GM12865 (cell line): ENCODE data around the gene SH3TC1.

Source experiments
- DNase-seq: peaks from one replicate; pipeline ENCODE4 v3.0.0; 2010; ENCODE audit warnings: low read depth
- H3K4me3 ChIP-seq: 2 replicates; pipeline ENCODE4 v1.5.1; 2011; ENCODE audit warnings: mild to moderate bottlenecking, low read depth, low read length, control low read depth
- CTCF ChIP-seq: IDR thresholded peaks from 2 replicates; pipeline ENCODE4 v1.5.1; 2011; ENCODE audit warnings: low read length, control low read depth, low read depth, inconsistent platforms; ENCODE audit not compliant: insufficient read depth; ENCODE audit errors: missing control alignments

The SH3TC1 gene

DNA sequence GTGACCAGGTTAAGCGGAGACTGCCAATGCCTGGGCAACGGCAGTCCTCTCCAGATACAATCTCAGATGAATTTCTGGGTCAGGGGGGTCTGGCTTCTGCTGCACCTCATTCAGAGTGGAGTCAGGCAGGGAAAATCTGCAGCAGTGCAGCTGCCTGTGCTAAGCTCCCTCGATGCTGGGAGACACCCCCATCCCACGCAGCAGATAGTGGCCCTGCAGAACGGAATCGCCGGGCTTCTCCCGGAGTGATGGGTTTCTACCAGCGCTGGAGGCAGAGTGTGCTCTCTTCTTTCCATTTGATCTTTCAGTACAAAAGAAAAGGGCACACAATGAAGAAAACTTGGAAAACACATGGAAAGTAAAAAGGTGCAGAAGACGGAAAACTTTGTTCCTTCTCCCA is 45.6 kb upstream of the SH3TC1 start:
- TF ChIP-seq CTCF = no peak
- no peak for DNase-seq

DNA sequence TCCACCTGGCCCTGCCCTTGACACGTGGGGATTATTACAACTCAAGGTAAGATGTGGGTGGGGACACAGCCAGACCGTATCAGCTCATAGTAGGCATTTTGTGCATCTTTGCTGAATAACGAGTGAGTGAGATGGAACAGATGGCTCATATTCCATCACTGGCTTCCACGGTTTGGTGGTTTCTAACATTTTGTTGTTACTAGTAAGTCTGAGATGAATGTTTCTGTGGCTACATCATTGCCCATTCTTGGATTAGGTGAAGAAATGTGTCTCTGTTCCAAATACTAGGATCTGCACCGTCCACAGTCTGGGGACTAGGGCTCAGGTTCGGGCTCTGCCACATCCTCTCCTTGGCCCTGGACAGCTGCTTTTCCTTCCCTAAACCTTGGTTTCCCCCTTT is 44.0 kb upstream of the SH3TC1 start:
- TF ChIP-seq CTCF = no peak
- H3K4me3 ChIP-seq = no peak overlapping the region
- DNase-seq = no peak

More for the DNA sequence above, 45.6 kb upstream of the SH3TC1 start:
- H3K4me3 ChIP-seq = no peak overlapping the region

DNA sequence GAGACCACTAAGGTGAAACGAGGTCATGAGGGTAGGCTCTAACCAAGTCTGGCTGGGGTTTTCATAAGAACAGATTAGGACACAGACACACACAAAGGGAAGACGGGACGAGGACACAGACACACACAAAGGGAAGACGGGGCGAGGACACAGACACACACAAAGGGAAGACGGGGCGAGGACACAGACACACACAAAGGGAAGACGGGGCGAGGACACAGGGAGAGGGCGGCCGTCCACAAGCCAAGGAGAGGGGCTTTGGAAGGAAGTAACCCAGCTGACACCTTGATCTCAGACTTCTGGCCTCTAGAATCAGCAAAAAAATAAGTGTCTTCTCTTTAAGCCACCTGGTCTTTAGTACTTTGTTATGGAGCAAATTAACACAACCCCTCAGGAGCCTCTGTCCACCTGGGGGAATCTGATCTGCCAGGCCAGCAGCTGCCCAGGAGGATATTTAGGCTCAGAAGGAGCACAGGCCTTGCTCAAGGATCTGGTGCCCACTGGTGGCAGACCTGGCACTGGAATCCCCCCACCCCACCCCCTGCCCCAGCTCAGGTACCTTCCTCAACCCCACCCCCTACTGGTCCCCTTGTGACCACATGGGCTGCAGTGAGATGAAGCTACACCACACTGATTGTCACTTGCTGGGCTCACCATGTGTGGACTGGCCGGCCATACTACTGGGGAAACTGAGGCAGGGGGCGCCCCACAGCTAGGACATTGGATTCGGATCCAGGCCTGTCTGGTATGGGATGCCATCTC is 43.2 kb upstream of the SH3TC1 start:
- no peak overlapping the region for H3K4me3 ChIP-seq
- no peak for TF ChIP-seq CTCF
- no peak for DNase-seq

DNA sequence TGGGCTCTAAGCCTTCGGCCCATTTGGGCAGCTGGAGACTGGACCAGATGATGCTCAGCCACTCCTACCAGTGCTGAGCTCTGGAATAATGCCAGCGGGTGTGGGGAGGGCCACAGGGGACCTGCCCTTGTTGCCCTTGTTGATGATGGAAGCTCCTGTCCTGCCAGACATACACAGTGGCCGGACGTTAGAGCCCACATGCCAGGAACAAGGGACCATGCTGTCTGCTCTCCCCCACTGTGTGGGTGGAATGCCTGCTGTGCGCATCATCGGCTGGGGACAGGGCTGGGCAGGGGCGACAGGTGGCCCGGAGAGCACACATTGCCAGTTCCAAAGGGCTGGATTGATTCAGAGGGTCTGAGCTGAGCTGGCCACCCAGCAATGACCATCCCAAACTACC is 42.5 kb upstream of the SH3TC1 start:
- TF ChIP-seq CTCF = no peak
- no peak overlapping the region for H3K4me3 ChIP-seq
- DNase-seq = no peak

- TF ChIP-seq CTCF = no peak
- H3K4me3 ChIP-seq = no peak overlapping the region
- no peak for DNase-seq
These were observed 41.6 kb upstream of the SH3TC1 start for GRCh38 chr4:8157496-8157895.

- peak overlapping the region; percentile 48 for H3K4me3 ChIP-seq
- DNase-seq = no peak
- no peak for TF ChIP-seq CTCF
These were observed 41.0 kb upstream of the SH3TC1 start for GRCh38 chr4:8157944-8158709.
